Stimulated activated CD4-positive, alpha-beta T cell treated with anti-CD3 and anti-CD28 coated beads, Interleukin-1b, Interleukin-23, amount 100 ng/mL, for 24 hours (primary cell): ENCODE data around the gene LILRB3.
"Not testable (repeated sequence)": the region's sequence is repeated elsewhere in the genome, so short reads cannot be mapped to it uniquely, and the experiment has no call there.

Source experiments
- DNase-seq, 4 experiments: peaks; one replicate each; pipeline ENCODE4 v3.0.0-alpha.2; 2020; ENCODE audit warnings: low read depth in 4 of 4, low spot score in 1 of 4

Gene LILRB3

GRCh38 chr19:54242646-54243045, 19.8 kb upstream of the LILRB3 start, which contains the start of gene LILRA6:
Gene LILRA6, minus strand, starts transcription at chr19:54242790.
- not testable (repeated sequence) for DNase-seq

GRCh38 chr19:54242234-54242633, 19.4 kb upstream of the LILRB3 start:
- DNase-seq = not testable (repeated sequence)

- DNase-seq = not testable (repeated sequence)
These were observed 17.8 kb upstream of the LILRB3 start for GRCh38 chr19:54240372-54241336.

- not testable (repeated sequence) for DNase-seq
These were observed 16.9 kb upstream of the LILRB3 start for GRCh38 chr19:54239491-54240371.

- no peak for DNase-seq
These were observed 11.1 kb upstream of the LILRB3 start for GRCh38 chr19:54233941-54234340.

GRCh38 chr19:54231077-54231931, 8.5 kb upstream of the LILRB3 start:
- peak; percentile 71 to 94 (median 80) for DNase-seq

GRCh38 chr19:54230031-54230430, 7.2 kb upstream of the LILRB3 start:
- DNase-seq = no peak

GRCh38 chr19:54229146-54229545, 6.3 kb upstream of the LILRB3 start:
- DNase-seq = no peak

- not testable (repeated sequence) for DNase-seq
These were observed 1.8 kb upstream of the LILRB3 start for GRCh38 chr19:54224619-54225018.

- not testable (repeated sequence) for DNase-seq
These were observed 1.1 kb upstream of the LILRB3 start for GRCh38 chr19:54223937-54224281.

- not testable (repeated sequence) for DNase-seq
These were observed 600 bp upstream of the LILRB3 start for GRCh38 chr19:54223277-54223936.

GRCh38 chr19:54221947-54222346, 860 bp downstream of the LILRB3 start:
- not testable (repeated sequence) for DNase-seq

GRCh38 chr19:54219702-54220101, 3.1 kb downstream of the LILRB3 start:
- DNase-seq = not testable (repeated sequence)

- no peak for DNase-seq
These were observed 3.7 kb downstream of the LILRB3 start for GRCh38 chr19:54218960-54219661.

GRCh38 chr19:54218259-54218658, 4.5 kb downstream of the LILRB3 start:
- DNase-seq = no peak

- DNase-seq = not testable (repeated sequence)
These were observed 5.1 kb downstream of the LILRB3 start for GRCh38 chr19:54217517-54218247.

- DNase-seq = no peak
These were observed 5.9 kb downstream of the LILRB3 start for GRCh38 chr19:54216869-54217268.

GRCh38 chr19:54214734-54215133, 8.1 kb downstream of the LILRB3 start:
- not testable (repeated sequence) for DNase-seq

GRCh38 chr19:54214217-54214616, 8.6 kb downstream of the LILRB3 start:
- DNase-seq = not testable (repeated sequence)
